ENCODE results near the gene PSMG3. TPM values are rescaled to one million over a fixed set of nuclear protein-coding genes. Genes with fewer than 3 reads are reported as not detected.

PSMG3 gene
- total RNA-seq, 1 donor from 2014 or later = 34.1 TPM

DNA sequence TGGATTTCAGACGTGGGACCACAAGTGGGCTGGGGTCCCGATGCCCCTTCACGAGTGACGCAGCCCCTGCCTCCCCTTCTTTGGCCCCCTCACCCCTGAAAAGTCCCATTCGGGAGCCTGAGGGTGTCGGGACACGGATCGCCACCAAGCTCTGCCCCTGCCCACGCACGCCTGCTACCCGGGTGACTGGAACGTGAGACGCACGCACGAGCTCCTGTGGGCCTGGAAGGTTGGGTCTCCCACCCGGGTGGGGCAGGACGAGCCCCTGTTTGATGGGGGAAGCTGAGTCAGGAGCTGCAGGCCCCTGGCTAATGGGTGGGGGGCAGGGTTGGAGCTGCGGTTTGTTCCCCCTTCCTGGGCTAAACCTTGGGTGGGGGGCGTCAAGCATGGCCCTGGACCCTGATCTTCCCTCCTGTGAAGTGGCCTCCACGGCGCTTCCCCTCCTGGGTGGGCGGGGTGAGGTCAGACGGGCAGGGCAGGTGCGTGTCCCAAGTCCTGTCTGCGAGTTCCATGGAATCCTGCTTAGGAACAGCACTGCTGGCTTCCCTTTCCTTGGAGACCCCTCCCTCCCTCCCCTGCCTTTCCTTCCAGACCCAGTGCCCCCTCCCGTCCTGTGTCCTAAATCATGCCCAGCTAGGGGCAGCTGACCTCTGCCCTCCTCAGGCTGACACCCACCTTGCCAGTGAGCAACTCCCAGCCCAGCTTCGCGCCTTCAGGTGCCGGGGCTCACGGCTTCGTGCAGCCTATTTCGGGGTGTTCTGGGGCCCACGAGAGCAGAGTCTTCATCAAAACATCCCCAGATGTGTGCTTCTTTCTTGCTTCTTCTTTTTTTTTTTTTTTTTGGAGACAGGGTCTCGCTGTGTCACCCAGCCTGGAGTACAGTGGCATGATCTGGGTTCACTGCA, 8.5 kb downstream of the PSMG3 start:
- no peaks in the 10 kb centered on the region for H3K36me3 ChIP-seq
- TF ChIP-seq, protein P1, sequence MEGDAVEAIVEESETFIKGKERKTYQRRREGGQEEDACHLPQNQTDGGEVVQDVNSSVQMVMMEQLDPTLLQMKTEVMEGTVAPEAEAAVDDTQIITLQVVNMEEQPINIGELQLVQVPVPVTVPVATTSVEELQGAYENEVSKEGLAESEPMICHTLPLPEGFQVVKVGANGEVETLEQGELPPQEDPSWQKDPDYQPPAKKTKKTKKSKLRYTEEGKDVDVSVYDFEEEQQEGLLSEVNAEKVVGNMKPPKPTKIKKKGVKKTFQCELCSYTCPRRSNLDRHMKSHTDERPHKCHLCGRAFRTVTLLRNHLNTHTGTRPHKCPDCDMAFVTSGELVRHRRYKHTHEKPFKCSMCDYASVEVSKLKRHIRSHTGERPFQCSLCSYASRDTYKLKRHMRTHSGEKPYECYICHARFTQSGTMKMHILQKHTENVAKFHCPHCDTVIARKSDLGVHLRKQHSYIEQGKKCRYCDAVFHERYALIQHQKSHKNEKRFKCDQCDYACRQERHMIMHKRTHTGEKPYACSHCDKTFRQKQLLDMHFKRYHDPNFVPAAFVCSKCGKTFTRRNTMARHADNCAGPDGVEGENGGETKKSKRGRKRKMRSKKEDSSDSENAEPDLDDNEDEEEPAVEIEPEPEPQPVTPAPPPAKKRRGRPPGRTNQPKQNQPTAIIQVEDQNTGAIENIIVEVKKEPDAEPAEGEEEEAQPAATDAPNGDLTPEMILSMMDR (IDR thresholded peaks at IDR 0.05) = no peak
- DNase-seq (ENCODE audit: low spot score in 2 of 2) = no peak
- no peak overlapping the region for H3K4me3 ChIP-seq
- no peaks in the 10 kb centered on the region for H3K27me3 ChIP-seq
- no peak overlapping the region for H3K27ac ChIP-seq
- intact Hi-C loops (cut with DNase I) = no loop called here
- H3K9me3 ChIP-seq = no peaks in the 10 kb centered on the region
- no peaks in the 10 kb centered on the region for H3K4me1 ChIP-seq

- no peaks in the 10 kb centered on the region for H3K27me3 ChIP-seq
- no peaks in the 10 kb centered on the region for H3K9me3 ChIP-seq
- intact Hi-C loops (cut with DNase I) = no loop called here
- TF ChIP-seq, protein P1 (IDR thresholded peaks at IDR 0.05) = no peak
- no peak overlapping the region for H3K27ac ChIP-seq
- DNase-seq (ENCODE audit: low spot score in 2 of 2) = no peak
- H3K36me3 ChIP-seq = no peaks in the 10 kb centered on the region
- peaks cover 0 to 5% of the 10 kb centered on the region in 2 donors for H3K4me1 ChIP-seq
- H3K4me3 ChIP-seq = no peak overlapping the region
These were observed 9.2 kb downstream of the PSMG3 start for GRCh38 chr7:1560620-1561031.

DNA sequence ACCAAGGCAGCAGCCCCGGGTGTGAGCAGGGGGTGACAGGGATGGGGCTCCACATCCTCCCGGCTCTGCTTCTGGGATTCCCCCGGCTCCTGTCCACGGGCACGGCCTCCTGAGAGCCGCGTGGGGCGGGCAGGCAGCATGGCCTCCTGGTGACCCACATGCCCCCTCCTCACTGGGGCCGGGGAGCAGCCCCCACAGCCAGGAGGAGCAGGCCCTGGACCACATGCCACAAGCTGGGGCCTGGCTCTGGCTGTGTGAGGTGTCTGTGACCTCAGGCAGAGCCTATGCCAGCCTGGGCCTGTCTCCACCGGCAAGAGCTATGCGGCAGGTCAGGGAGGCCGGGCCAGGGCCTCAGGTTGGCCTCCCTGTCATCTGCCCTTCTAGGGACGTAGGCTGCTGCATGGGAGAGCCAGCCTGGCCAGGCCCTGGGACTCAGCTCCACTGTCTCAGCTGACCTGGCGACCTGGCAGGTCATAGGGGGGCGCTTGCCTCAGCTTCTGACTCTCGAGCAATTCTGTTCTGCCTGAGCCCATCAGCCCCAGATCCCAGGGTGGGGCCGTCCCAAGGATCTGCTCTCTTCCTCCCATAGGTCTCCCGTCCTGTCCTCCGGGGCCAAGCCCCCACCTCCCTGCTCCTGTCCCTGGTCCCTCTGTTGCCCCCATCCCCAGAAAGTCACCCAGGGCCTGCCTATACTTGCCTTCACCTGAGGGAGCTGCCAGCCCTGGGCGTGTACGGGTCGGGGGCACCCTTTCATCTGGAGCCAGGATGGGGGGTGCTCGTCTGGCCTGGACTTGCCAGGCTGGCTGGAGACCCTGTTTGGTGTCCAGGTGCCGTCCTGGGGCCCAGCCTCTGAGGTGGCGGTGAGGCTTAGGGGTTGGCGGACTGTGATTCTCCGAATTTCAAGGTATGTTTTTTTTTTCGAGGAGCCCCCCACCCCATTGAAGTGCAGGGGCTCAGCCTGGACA, 9.9 kb downstream of the PSMG3 start:
- Histone ChIP-seq H3K27me3 (no peaks in the 10 kb centered on the region), H3K4me3 (no peak overlapping the region)
- intact Hi-C loops (cut with DNase I) = no loop called here

DNA sequence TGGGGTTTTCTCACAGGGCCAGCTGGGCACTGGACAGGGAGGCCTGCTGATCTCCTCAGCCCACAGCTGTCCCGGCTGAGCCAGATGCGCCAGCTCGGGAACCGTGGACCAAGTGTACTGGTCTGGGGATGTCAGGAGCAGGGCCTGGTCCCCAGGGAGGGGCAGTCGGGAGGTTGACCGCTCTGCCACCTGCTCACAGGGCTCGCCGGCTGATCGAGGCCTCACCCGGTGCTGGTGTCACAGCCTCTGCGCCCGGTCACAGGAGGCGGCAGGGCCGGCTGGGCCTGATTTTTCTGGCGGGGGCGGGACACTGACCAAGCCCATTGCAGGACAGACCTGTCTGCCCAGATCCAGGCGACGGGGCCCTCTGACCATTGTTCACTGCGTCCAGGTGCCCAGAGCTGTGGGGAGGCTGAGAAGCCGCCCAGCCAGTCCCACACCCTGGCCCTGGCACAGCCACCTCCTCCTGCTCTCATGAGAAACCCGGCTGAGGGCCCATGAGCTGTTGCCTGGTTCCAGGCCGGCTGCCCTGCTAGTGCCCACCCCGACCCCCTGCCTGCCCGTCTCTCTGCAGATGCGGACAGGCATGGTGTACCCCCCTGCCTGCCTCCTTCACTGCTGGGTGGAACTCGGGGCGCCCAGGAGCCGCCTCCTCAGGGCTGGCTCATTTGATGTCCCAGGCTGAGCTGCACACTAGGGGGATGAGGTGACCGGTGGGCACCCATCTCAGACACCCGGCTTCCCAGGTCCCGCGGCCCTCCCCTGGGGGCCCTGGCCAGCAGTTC, 10.8 kb downstream of the PSMG3 start:
- peaks cover 0 to 10% of the 10 kb centered on the region in 2 donors for H3K4me1 ChIP-seq
- TF ChIP-seq, protein P1 (IDR thresholded peaks at IDR 0.05) = no peak
- intact Hi-C loops (cut with DNase I) = no loop called here
- no peaks in the 10 kb centered on the region for H3K36me3 ChIP-seq
- H3K4me3 ChIP-seq = no peak overlapping the region
- no peaks in the 10 kb centered on the region for H3K9me3 ChIP-seq
- no peaks in the 10 kb centered on the region for H3K27me3 ChIP-seq
- H3K27ac ChIP-seq = no peak overlapping the region
- DNase-seq (ENCODE audit: low spot score in 2 of 2) = no peak

More for the DNA sequence above, 9.9 kb downstream of the PSMG3 start:
- DNase-seq (ENCODE audit: low spot score in 2 of 2) = no peak
- TF ChIP-seq, protein P1 (IDR thresholded peaks at IDR 0.05) = no peak
- no peaks in the 10 kb centered on the region for H3K9me3 ChIP-seq
- no peaks in the 10 kb centered on the region for H3K36me3 ChIP-seq
- peaks cover 0 to 10% of the 10 kb centered on the region in 2 donors for H3K4me1 ChIP-seq
- no peak overlapping the region for H3K27ac ChIP-seq

DNA sequence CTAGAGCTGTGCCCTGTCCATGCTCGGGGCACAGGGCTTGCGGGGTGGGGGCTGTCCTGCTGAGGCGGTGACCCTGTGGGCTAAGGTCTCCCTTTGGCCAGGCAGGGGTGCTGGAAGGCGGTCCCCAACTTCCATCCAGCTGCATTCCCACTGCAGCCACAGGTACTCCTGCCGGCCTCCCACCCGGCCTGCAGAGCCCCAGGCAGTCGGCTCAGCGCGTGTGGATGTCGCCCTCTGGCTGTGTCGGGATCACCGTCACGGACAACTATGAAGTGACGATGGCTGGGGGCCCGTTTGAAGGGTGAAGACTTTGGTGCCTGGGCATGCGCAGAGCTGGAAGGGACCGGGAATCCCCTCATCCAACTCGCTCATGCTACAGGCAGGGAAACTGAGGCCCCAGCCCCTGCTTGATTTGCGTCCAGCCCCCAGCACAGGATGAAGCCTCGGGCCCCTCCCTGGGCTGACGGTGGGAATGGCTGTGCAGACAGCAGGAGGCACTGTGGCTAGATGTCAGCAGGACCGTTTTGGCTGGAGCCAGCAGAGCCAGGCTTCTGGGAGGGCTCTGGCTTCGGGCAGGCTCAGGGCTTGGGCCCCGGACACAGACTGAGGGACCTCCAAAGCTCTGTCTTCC, 11.5 kb downstream of the PSMG3 start:
- TF ChIP-seq, protein P1 (IDR thresholded peaks at IDR 0.05) = peak in 1 of 3 experiments; percentile 45
- no peaks in the 10 kb centered on the region for H3K27me3 ChIP-seq
- intact Hi-C loops (cut with DNase I) = no loop called here
- no peak overlapping the region for H3K27ac ChIP-seq
- H3K9me3 ChIP-seq = no peaks in the 10 kb centered on the region
- peaks cover 0 to 10% of the 10 kb centered on the region in 2 donors for H3K4me1 ChIP-seq
- no peak for DNase-seq (ENCODE audit: low spot score in 2 of 2)
- no peaks in the 10 kb centered on the region for H3K36me3 ChIP-seq
- no peak overlapping the region for H3K4me3 ChIP-seq
